Measurements from ENCODE around the gene AS3MT.
"Not testable (repeated sequence)": the region's sequence is repeated elsewhere in the genome, so short reads cannot be mapped to it uniquely, and the experiment has no call there.

AS3MT gene

GRCh38 chr10:102869258-102870198, at the start of gene AS3MT:
Gene AS3MT, plus strand, starts transcription at chr10:102869470. Its CDS starts 123 bp downstream, at chr10:102869593.
- DNase-seq, result peak; percentile 61

- not testable (repeated sequence) for DNase-seq
These were observed 49.3 kb upstream of the AS3MT start for GRCh38 chr10:102820008-102820407.

GRCh38 chr10:102822222-102822621, 47.0 kb upstream of the AS3MT start:
- DNase-seq, result no peak

- DNase-seq, result no peak
These were observed 44.6 kb upstream of the AS3MT start for GRCh38 chr10:102824664-102825063.

GRCh38 chr10:102826148-102826796, 43.0 kb upstream of the AS3MT start:
- DNase-seq, result no peak

GRCh38 chr10:102827597-102827975, 41.7 kb upstream of the AS3MT start:
- no peak for DNase-seq

- no peak for DNase-seq
These were observed 37.8 kb upstream of the AS3MT start for GRCh38 chr10:102831322-102832071.

GRCh38 chr10:102832248-102832647, 37.0 kb upstream of the AS3MT start:
- no peak for DNase-seq

GRCh38 chr10:102832987-102833386, 36.3 kb upstream of the AS3MT start:
- DNase-seq, result no peak

GRCh38 chr10:102834143-102834542, 35.1 kb upstream of the AS3MT start:
- no peak for DNase-seq

- peak; percentile 87 for DNase-seq
These were observed 34.2 kb upstream of the AS3MT start for GRCh38 chr10:102835007-102835482.

- DNase-seq, result no peak
These were observed 32.0 kb upstream of the AS3MT start, which contains the start of gene CYP17A1 for GRCh38 chr10:102837230-102837721. Gene CYP17A1, minus strand, starts transcription at chr10:102837413. Its CDS starts 52 bp downstream, at chr10:102837361.

- not testable (repeated sequence) for DNase-seq
These were observed 30.9 kb upstream of the AS3MT start for GRCh38 chr10:102838276-102838927.

GRCh38 chr10:102841827-102842345, 27.4 kb upstream of the AS3MT start:
- DNase-seq, result no peak

GRCh38 chr10:102843139-102843538, 26.1 kb upstream of the AS3MT start:
- not testable (repeated sequence) for DNase-seq

- not testable (repeated sequence) for DNase-seq
These were observed 25.0 kb upstream of the AS3MT start for GRCh38 chr10:102844190-102844776.

GRCh38 chr10:102845352-102845902, 23.8 kb upstream of the AS3MT start:
- DNase-seq, result no peak

- DNase-seq, result no peak
These were observed 19.2 kb upstream of the AS3MT start for GRCh38 chr10:102850025-102850518.

GRCh38 chr10:102853237-102853636, 16.0 kb upstream of the AS3MT start:
- not testable (repeated sequence) for DNase-seq

GRCh38 chr10:102855731-102856436, 13.4 kb upstream of the AS3MT start:
- not testable (repeated sequence) for DNase-seq

Data from activated CD8-positive, alpha-beta memory T cell treated with anti-CD3 and anti-CD28 coated beads for 24 hours (primary cell).